A172 (cell line): ENCODE data around the gene USP12. TPM values are rescaled to one million over a fixed set of nuclear protein-coding genes. Genes with fewer than 3 reads are reported as not detected.
"Not testable (repeated sequence)": the region's sequence is repeated elsewhere in the genome, so short reads cannot be mapped to it uniquely, and the experiment has no call there.

Experiments
- DNase-seq: peaks from one replicate; pipeline ENCODE4 v3.0.0-alpha.2; 2015; ENCODE audit warnings: low spot score
- total RNA-seq: library from RNA; depleted of rRNA; stranded (reverse); fragments of >200 nt; shearing (Covaris generic); gene quantifications from 2 replicates; pipeline ENCODE4 v1.2.3, GENCODE V29; 2014

Gene USP12
- total RNA-seq, 1 experiment from 2014 or later, result 20.0 TPM

- DNase-seq, result peak; percentile 45
Observed at GRCh38 chr13:27079421-27079958, 92.1 kb downstream of the USP12 start.

- no peak for DNase-seq
Observed at GRCh38 chr13:27077451-27077850, 94.2 kb downstream of the USP12 start.

GRCh38 chr13:27076421-27076820 lies 95.2 kb downstream of the USP12 start:
- DNase-seq, result no peak

DNA sequence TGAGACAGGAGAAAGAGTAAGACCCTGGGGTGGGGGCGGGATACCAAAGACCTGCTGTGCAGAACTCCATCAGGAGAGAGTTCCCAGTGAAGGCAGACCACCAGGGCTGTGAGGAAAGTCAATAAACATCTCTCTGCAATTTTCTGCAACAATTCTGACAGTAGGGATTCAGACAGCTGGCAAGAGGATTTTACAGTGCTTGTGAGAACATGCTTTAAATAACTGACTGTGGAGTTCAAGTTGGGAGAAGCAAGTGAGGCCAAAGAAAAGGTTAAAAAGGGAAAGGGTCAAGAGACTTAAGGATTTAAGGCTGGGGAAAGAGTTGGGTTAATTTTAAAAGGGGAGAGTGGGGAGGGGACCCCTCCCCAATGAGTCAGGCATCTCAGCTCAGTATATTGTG lies 98.4 kb downstream of the USP12 start:
- no peak for DNase-seq

GRCh38 chr13:27066123-27066522 lies 105.5 kb downstream of the USP12 start:
- not testable (repeated sequence) for DNase-seq

DNA sequence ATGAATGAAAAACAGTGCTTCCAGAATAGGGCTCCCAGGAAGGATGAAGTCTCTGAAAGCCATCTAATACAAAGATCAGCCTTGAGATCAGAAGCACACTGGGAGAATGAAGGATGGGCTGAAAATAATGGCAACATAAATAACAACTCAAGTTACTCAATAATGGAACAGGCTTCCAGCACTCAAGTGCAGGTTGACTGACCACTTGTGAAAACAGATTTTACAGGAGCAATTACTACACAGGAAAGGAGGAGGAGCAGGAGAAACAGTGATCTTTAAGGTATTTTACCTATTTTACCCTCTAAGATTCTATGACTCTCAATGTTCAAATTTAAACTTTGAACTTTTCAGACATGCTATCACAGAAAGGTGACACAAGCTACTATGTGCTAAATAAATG lies 106.0 kb downstream of the USP12 start:
- DNase-seq, result no peak

GRCh38 chr13:27064252-27064995 lies 107.2 kb downstream of the USP12 start:
- no peak for DNase-seq

DNA sequence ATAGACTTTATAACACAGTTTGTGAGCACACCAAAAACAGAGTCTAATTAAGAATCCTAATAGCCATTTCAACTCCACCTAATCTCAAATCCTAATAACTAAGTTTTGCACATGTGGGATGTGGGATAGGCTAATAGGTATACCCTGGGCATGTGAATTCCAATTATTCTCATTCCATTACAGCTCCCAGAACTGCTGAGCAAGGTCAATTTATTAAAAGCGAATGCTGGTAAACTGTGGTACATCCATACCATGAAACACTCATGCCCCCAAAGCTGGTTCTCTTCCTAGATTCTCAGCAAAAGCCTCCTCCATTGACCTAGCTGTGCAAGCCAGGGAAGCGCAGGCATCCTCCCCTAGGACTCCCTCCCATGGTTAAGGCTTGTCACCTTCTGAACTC lies 113.8 kb downstream of the USP12 start:
- no peak for DNase-seq

GRCh38 chr13:27055526-27055925 lies 116.1 kb downstream of the USP12 start:
- no peak for DNase-seq

DNA sequence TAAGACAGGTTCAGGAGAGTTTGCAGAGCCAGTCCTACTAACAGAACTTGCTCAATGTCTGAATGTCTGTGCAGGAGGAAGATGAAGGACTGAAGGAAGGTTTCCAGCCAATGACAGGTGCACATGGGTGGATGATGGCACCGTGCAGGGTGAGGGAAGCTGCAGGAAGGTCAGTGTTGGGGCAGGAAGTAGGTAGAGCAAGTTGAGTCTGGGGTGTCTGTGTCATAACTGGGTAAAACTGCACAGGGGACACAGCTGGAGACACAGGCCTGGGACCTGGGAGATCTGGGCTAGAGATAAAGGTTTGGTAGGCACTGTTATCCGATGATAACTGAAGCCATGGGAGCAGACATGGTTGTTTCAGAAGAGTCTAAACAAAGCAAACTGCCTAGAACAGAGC lies 116.9 kb downstream of the USP12 start:
- DNase-seq, result no peak

DNA sequence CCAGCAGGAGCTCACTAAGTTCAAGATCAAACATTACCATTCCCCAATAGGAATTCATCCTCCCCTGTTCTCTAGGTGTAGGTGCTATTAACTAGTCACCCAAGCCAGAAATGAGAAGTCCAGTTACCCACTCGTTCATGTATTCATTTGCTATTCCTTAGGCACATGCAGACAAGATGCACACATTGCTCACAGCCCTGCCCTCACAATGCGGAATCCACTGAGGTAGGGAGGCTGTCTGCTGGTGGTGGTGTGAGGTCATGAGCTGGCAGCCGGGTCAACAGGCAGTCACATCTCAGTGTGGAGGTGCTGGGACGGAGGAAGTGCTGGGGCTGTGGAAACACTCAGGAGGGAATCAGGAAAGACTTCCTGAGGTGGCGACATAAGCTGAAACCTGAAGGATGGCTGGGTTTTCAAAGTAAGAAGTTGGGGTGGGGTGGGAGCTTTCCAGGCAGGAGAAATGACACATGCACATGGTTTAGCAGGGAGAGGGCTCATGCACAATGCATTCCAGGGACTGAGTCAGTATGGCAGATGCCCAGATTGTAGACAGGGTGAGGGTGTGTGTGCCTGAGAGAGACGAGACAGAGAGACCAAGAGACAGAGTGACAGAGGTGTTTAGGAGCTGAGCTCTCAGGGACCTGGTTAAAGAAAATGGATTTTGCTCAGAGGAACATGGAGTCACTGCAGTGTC lies 117.6 kb downstream of the USP12 start:
- DNase-seq, result peak; percentile 88

DNA sequence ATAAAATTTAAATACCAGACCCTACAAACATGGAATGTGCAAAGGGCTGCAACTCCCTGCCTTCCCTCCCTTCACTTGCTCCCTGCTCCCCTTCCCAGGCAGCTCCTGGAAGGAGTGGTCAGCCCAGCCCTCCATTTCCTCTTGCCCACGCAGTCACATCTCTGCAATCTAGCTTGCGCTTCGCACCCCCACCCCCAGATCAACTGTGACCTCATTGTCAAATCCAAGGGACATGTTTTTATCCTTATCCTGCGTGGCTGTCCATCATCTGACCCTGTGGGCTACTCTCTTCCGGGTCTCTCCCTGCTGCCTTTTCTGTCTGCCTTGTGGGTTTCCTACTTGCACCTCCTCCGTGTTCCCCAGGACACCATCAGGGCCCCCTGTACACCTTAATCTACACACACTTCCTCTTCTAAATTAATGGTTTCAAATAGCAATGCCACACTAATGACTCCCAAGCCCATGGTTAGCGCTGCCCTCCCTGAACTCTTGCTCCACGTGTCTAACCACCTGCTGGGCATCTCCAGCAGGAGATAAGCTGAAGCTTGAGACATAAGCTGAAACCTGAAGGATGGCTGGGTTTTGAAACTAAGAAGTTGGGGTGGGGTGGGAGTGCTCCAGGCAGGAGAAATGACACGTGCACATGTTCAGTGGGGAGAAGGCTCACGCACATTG lies 118.3 kb downstream of the USP12 start:
- peak; percentile 54 for DNase-seq

DNA sequence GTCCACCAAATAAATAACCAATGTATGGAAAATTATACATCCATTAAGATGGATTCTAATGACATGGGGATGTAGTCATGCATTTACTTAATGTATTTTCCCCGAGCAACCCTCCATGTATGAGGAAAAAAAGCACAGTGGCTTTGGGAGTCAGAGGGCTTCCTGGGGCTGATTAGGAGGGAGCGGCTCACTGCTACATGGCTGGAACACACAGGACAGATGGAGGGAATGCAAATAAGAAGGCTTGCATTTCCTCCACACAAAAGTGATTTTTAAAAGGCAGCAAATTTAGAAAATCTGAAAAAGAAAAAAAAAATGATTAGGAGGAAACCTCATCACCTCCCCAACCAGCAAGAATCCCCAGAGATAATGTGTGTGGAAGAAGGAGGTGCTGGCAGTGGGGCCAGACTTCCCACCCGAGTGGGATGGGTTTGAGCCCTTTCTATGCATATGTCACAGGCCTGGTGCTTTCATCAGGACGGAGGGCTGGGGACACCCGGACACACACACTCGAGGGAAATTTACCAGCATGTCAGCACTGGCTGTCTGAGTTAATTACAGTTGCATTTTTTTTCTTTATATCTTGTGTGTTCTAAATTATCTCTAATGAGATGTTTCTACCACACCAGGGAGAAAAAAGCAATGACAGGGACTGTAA lies 118.9 kb downstream of the USP12 start:
- DNase-seq, result no peak

- no peak for DNase-seq
Observed at GRCh38 chr13:27047081-27047480, 124.5 kb downstream of the USP12 start.

- no peak for DNase-seq
Observed at GRCh38 chr13:27044837-27045570, 126.6 kb downstream of the USP12 start.

- peak; percentile 94 for DNase-seq
Observed at GRCh38 chr13:27043013-27043412, 128.6 kb downstream of the USP12 start.

DNA sequence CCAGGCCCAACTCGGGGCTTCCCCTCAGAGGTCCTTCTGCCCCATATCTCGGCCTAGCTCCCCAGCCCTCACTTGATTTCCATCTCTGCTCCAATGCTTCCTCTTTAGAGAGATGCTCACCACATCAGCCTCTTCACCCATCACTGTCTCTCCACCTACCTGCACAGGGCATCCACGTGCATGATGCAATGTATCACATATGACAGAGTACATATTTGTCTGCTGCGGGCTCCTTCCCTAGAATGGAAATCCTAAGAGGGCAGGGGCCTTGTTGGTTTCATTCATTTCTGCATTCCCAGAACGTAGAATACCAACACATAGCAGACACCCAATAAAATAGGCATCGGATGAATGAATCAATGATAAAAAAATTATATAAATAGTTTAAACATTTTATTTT lies 130.3 kb downstream of the USP12 start:
- no peak for DNase-seq

DNA sequence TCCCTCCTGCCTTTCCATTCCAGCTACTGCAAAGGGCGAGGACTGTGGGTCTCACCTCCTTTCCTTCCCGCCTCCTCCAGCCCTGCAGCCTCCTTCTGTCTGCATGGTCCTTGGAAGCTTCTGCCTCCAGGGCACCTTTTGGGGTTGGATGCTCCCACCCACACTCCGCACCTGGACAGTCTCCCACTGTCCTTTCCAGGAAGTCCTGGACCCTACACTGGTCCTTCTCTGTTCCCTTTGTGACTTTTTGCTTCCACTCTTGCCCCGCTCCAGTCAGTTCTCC lies 130.8 kb downstream of the USP12 start:
- DNase-seq, result no peak

DNA sequence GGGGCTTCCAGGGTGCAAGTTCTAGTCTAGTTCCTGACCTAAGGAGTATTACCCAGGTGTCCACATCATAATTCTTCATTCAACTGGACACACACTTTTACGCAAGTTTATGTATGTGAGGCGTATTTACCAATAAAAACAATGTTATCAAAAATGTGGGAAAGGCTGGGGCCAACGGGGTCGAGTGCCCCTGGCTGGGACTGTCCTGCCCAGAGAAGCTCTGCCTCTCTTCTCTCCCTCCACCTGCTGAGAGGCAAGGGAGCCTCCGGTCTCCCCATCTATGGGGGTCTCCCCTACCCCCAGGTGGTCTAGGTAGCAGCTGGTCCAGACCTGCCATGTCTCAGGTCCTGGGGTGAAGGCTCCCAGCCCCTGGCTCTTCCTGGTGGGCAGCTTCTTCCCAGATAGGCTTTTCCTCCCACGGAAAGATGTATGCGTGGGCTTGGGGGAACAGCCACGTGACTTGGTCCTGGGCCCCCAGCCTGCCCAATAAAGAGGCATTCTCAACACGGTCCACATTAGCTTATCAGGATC lies 132.4 kb downstream of the USP12 start:
- DNase-seq, result no peak

GRCh38 chr13:27038323-27038722 lies 133.3 kb downstream of the USP12 start:
- DNase-seq, result peak; percentile 77

DNA sequence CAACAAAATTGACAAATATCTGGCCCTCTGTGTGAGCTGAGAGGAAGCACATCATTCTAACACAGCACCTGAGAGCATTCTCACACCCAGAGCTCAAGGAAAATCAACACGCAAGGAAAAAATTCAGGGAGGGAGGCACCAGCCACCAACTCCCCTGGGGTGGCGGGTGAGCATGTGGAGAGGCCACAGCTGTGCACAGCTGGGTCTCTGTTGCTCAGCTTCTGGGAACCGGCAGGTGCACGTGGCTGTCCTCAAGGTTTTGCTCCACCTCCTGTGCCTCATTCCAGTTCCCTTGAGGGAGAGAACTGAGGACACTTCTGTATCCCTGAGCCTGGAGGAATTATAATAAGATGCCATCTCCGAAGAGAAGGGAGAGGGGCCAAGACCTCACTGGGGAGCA lies 134.0 kb downstream of the USP12 start:
- no peak for DNase-seq
